Activated CD4-positive, alpha-beta T cell treated with anti-CD3 and anti-CD28 coated beads, Interleukin-2, amount 10 ng/mL, durations not matched to agents 24 days and 14 days (primary cell): ENCODE results near the gene ELK1. TPM values are rescaled to one million over a fixed set of nuclear protein-coding genes. Genes with fewer than 3 reads are reported as not detected.
"Not testable (repeated sequence)": the region's sequence is repeated elsewhere in the genome, so short reads cannot be mapped to it uniquely, and the experiment has no call there.

Source experiments
- DNase-seq: peaks from one replicate; pipeline ENCODE4 v3.0.0; 2022
- H3K27ac Mint-ChIP-seq: one replicate; pipeline ENCODE4 v1.8.0; 2022; ENCODE audit warnings: mild to moderate bottlenecking, mixed read lengths
- H3K27me3 Mint-ChIP-seq: one replicate; pipeline ENCODE4 v1.8.0; 2022; ENCODE audit warnings: mixed read lengths
- H3K36me3 Mint-ChIP-seq: one replicate; pipeline ENCODE4 v1.8.0; 2022; ENCODE audit warnings: low read depth, mild to moderate bottlenecking, mixed read lengths
- H3K4me1 Mint-ChIP-seq: one replicate; pipeline ENCODE4 v1.8.0; 2021; ENCODE audit warnings: mixed read lengths
- H3K4me3 Mint-ChIP-seq: one replicate; pipeline ENCODE4 v1.8.0; 2022; ENCODE audit warnings: mild to moderate bottlenecking, moderate library complexity, mixed read lengths
- H3K9me3 Mint-ChIP-seq: one replicate; pipeline ENCODE4 v1.8.0; 2021; ENCODE audit warnings: mixed read lengths
- intact Hi-C: fragments of 100-400 bp; cut with micrococcal nuclease; formaldehyde crosslinking; loops from one replicate; pipeline ENCODE4 v1.15.1; 2023
- total RNA-seq: library from RNA; stranded (reverse); gene quantifications from 2 replicates; pipeline ENCODE4 v1.2.3, GENCODE V29; 2022

ELK1 gene
- total RNA-seq, 1 donor from 2014 or later: 112 TPM

- Mint-ChIP-seq H3K27me3 (peaks cover 23% of the 10 kb centered on the region), H3K36me3 (no peaks in the 10 kb centered on the region), H3K4me3 (no peak overlapping the region), H3K9me3 (no peaks in the 10 kb centered on the region), H3K4me1 (peaks cover 4% of the 10 kb centered on the region), H3K27ac (no peak overlapping the region)
- DNase-seq: no peak
- intact Hi-C loops: no loop called here
Observed at GRCh38 chrX:47614618-47615017, 35.7 kb downstream of the ELK1 start.

DNA sequence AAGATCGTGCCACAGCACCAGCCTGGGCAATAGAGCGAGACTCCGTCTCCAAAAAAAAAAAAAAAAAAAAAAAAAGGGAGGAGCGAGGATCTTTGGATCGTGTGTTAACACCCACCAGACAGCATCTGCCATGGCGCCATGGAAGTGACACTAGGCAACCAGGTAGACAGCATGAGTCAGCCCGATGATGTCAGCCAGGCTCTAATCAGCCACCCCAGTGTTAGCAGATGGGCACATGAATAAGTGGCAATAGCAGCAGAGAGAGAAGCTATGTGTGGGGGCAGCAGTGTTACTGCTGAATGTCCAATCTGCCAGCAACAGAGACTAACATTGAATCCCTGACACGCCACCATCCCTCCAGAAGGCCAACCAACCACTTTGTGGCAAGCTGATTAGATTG, 37.3 kb downstream of the ELK1 start:
- Mint-ChIP-seq H3K9me3 (no peaks in the 10 kb centered on the region), H3K27me3 (peaks cover 13% of the 10 kb centered on the region), H3K4me3 (no peak overlapping the region), H3K27ac (no peak overlapping the region), H3K4me1 (peaks cover 3% of the 10 kb centered on the region), H3K36me3 (no peaks in the 10 kb centered on the region)
- DNase-seq: no peak
- intact Hi-C loops: no loop called here

- no peak overlapping the region for H3K27ac Mint-ChIP-seq
- H3K4me1 Mint-ChIP-seq: peaks cover 4% of the 10 kb centered on the region
- no peaks in the 10 kb centered on the region for H3K9me3 Mint-ChIP-seq
- H3K27me3 Mint-ChIP-seq: peaks cover 7% of the 10 kb centered on the region
- H3K4me3 Mint-ChIP-seq: no peak overlapping the region
- DNase-seq: no peak
- no peaks in the 10 kb centered on the region for H3K36me3 Mint-ChIP-seq
- intact Hi-C loops: no loop called here
Observed at GRCh38 chrX:47612418-47612817, 37.9 kb downstream of the ELK1 start.

- no peak overlapping the region for H3K4me3 Mint-ChIP-seq
- H3K4me1 Mint-ChIP-seq: peaks cover 4% of the 10 kb centered on the region
- H3K27ac Mint-ChIP-seq: no peak overlapping the region
- DNase-seq: no peak
- H3K36me3 Mint-ChIP-seq: no peaks in the 10 kb centered on the region
- intact Hi-C loops: no loop called here
- peaks cover 6% of the 10 kb centered on the region for H3K27me3 Mint-ChIP-seq
- no peaks in the 10 kb centered on the region for H3K9me3 Mint-ChIP-seq
Observed at GRCh38 chrX:47611926-47612325, 38.4 kb downstream of the ELK1 start.

DNA sequence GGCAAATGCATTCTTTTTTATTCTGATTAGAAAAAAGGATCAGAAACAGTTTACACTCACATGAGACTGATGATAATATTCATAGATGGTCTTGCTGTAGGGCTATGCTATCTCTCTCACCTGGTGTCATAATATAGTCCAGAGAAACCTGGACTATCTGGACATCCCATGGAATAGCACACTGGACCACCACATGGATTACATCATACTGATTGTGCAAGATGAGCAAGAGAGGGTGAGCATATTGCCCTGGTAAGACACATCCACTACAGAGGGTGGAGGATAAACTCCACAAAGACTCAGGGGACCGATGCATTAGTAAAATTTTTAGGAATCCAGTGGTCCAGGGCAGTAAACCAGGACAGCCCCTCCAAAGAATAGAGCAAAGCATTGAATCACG, 38.9 kb downstream of the ELK1 start:
- intact Hi-C loops: no loop called here
- no peak for DNase-seq
- Mint-ChIP-seq H3K27ac (no peak overlapping the region), H3K36me3 (no peaks in the 10 kb centered on the region), H3K9me3 (no peaks in the 10 kb centered on the region), H3K4me3 (no peak overlapping the region), H3K4me1 (peaks cover 4% of the 10 kb centered on the region), H3K27me3 (peaks cover 3% of the 10 kb centered on the region)

DNA sequence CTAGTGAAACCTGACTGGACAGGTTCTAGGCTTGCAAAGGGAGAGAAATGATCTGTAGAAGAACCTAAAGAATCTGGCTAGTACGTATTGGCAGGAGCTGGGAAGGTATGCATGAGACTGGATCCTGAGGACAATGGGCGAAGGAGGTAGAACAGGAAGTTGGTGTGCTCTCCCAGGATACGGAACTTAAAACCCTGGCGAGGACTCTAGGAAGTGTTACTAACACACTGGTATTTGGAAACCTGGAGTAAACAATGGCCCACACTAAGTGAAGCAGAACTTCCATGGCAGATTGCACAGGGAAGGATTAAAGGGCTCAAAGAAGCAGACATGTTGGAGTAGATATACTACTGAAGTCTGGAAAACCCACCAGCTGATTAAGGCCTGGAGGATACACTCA, 39.9 kb downstream of the ELK1 start:
- Mint-ChIP-seq H3K4me1 (peaks cover 4% of the 10 kb centered on the region), H3K4me3 (no peak overlapping the region)

DNA sequence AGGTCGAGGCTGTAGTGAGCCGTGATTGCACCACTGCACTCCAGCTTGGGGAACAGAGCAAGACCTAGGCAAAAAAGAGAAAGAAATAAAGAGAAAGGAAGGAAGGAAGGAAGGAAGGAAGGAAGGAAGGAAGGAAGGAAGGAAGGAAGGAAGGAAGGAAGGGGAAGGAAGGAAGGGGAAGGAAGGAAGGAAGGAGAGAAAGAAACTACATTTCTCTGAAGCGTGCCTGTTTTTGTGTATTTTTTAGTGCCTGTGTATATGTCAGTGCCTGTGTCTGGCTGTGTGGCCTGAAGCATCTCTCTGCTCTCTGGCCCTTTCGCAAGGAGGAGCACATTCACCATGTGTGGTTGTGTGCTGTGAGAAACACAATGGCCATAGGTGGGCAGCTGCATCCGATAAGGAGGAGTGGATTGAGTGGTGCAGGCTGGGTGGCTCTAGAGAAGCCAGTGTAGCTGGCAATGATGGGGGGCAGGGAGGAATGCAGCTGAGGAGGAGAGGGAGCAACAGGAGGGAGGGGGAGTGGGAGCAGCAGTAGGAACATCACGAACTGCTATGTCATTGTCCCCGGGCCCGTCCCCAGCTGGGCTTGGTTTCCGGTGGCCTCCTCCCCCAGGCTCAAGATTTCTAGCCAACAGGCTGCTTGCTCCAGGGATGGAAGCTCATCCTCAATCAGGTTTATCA, 42.1 kb downstream of the ELK1 start:
- intact Hi-C loops: no loop called here
- H3K4me3 Mint-ChIP-seq: no peak overlapping the region
- H3K9me3 Mint-ChIP-seq: no peaks in the 10 kb centered on the region
- no peak for DNase-seq
- no peaks in the 10 kb centered on the region for H3K36me3 Mint-ChIP-seq
- no peaks in the 10 kb centered on the region for H3K27me3 Mint-ChIP-seq
- no peak overlapping the region for H3K27ac Mint-ChIP-seq
- peaks cover 4% of the 10 kb centered on the region for H3K4me1 Mint-ChIP-seq

More for the DNA sequence above, 39.9 kb downstream of the ELK1 start:
- no peak for DNase-seq
- Mint-ChIP-seq H3K27ac (no peak overlapping the region), H3K27me3 (no peaks in the 10 kb centered on the region), H3K9me3 (no peaks in the 10 kb centered on the region), H3K36me3 (no peaks in the 10 kb centered on the region)
- intact Hi-C loops: no loop called here

- Mint-ChIP-seq H3K27me3 (no peaks in the 10 kb centered on the region), H3K9me3 (no peaks in the 10 kb centered on the region), H3K27ac (no peak overlapping the region), H3K4me1 (peaks cover 4% of the 10 kb centered on the region), H3K4me3 (no peak overlapping the region), H3K36me3 (no peaks in the 10 kb centered on the region)
- intact Hi-C loops: no loop called here
- no peak for DNase-seq
Observed at GRCh38 chrX:47607091-47607490, 43.3 kb downstream of the ELK1 start.

- Mint-ChIP-seq H3K27ac (no peak overlapping the region), H3K4me1 (peaks cover 4% of the 10 kb centered on the region), H3K4me3 (no peak overlapping the region), H3K27me3 (peaks cover 2% of the 10 kb centered on the region), H3K36me3 (no peaks in the 10 kb centered on the region), H3K9me3 (no peaks in the 10 kb centered on the region)
- intact Hi-C loops: no loop called here
- DNase-seq: no peak
Observed at GRCh38 chrX:47605024-47605423, 45.3 kb downstream of the ELK1 start.

- H3K9me3 Mint-ChIP-seq, H3K27ac Mint-ChIP-seq, H3K4me3 Mint-ChIP-seq, H3K27me3 Mint-ChIP-seq, DNase-seq, intact Hi-C loops, H3K4me1 Mint-ChIP-seq, H3K36me3 Mint-ChIP-seq: not testable (repeated sequence)
Observed at GRCh38 chrX:47603125-47603524, 47.2 kb downstream of the ELK1 start.

- Mint-ChIP-seq H3K27ac (no peak overlapping the region), H3K9me3 (peaks cover 9% of the 10 kb centered on the region), H3K4me1 (peaks cover 6% of the 10 kb centered on the region), H3K27me3 (peaks cover 7% of the 10 kb centered on the region), H3K36me3 (peaks cover 6% of the 10 kb centered on the region), H3K4me3 (no peak overlapping the region)
- intact Hi-C loops: no loop called here
- DNase-seq: no peak
Observed at GRCh38 chrX:47597222-47597621, 53.1 kb downstream of the ELK1 start.

- Mint-ChIP-seq H3K9me3 (peaks cover 9% of the 10 kb centered on the region), H3K27ac (peak overlapping the region; percentile 34), H3K36me3 (peaks cover 6% of the 10 kb centered on the region), H3K27me3 (peaks cover 7% of the 10 kb centered on the region), H3K4me3 (no peak overlapping the region), H3K4me1 (peaks cover 6% of the 10 kb centered on the region)
- no peak for DNase-seq
- intact Hi-C loops: no loop called here
Observed at GRCh38 chrX:47596256-47596655, 54.1 kb downstream of the ELK1 start.

GRCh38 chrX:47595716-47596251, 54.6 kb downstream of the ELK1 start:
- peaks cover 6% of the 10 kb centered on the region for H3K4me1 Mint-ChIP-seq
- peaks cover 7% of the 10 kb centered on the region for H3K27me3 Mint-ChIP-seq
- intact Hi-C loops: no loop called here
- H3K36me3 Mint-ChIP-seq: peaks cover 6% of the 10 kb centered on the region
- peak overlapping the region; percentile 34 for H3K27ac Mint-ChIP-seq
- no peak for DNase-seq
- H3K4me3 Mint-ChIP-seq: peak overlapping the region; percentile 30
- H3K9me3 Mint-ChIP-seq: peaks cover 9% of the 10 kb centered on the region

DNA sequence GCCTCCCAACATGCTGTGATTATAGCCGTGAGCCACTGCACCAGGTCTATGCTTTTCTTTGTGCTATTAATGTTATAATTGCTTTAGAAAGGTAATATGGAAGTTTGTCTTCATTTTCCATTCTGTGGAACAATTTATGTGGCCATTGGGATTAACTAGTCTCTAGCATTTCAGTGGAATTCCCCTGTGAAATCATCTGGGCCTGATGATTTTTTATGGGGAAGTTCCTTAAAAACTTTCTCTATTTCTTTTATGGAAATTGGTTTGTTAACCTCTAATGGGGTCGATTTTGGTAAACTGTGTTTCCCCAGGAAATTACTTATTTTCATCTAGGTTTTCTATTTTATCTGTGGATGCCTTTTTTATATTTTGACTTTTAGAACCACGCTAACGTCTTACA, 56.8 kb downstream of the ELK1 start:
- Mint-ChIP-seq H3K36me3 (peaks cover 6% of the 10 kb centered on the region), H3K4me1 (peaks cover 6% of the 10 kb centered on the region), H3K4me3 (no peak overlapping the region), H3K27ac (no peak overlapping the region), H3K9me3 (peaks cover 9% of the 10 kb centered on the region), H3K27me3 (no peaks in the 10 kb centered on the region)
- DNase-seq: no peak
- intact Hi-C loops: no loop called here

DNA sequence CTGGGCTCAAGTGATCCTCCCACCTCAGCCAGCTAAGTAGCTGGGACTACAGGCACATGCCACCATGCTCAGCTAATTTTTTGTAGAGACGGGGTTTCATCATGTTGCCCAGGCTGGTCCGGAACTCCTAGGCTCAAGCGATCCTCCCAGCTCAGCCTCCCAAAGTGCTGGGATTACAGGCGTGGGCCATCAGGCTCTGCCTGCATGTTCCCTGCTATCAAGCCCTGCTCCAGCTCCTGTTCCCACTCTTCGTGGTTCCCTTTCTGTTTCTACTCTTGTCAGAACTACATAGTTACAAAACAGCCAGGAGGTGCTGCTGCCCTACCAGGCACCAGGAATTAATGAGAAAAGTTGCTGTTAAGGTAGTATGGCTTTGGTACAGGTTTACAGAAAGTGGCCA, 59.4 kb downstream of the ELK1 start:
- no peak for DNase-seq
- Mint-ChIP-seq H3K4me3 (no peak overlapping the region), H3K36me3 (peaks cover under 1% of the 10 kb centered on the region), H3K4me1 (peaks cover 6% of the 10 kb centered on the region), H3K27me3 (no peaks in the 10 kb centered on the region), H3K27ac (no peak overlapping the region), H3K9me3 (no peaks in the 10 kb centered on the region)
- intact Hi-C loops: no loop called here
